ENCODE measurements around the gene OLFML2B.

OLFML2B gene

DNA sequence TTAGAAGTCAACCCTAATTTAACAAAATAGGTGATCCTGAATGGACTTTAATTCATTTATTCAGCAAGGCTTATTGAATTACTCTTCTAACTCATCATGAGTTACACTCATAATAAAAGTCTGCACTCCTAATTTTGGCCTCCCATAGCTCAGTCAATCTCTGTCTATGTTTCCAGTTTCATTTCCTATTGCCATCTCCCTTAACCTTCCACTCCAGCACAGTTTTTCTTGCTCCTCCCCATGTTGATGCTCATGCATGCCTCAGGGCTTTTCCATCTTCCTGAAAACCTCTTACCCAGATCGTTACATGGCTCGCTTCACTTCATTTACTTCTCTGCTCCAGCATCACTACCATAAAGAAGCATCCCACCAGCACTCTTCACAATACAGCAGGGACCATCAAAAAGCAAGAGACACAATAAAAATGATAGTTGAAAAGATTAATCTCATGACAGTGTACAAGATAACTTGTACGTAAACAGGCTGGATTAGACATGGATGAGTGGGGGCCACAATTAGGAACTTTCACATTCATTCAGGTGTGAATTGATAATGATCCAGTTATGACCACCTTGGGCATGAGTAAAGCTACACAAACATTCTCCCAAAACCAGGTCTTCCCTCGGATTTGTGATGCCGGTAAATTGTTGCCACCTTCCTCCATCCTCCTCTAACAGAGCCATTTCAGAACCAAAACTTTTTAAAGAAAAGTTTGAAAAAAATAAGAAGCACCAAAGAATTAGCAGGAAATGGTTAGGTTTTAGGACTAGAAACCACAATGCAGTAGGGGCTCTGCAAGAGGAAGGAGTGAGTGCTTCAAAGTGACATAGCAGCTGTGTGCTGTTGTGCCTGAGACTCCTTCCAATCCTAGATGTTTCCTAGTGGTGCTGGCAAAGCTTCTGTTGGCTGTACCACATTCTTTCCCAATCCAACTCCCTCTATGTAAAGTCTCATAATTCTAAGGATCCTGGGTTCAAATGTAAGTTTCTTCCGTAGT, 89.8 kb downstream of the OLFML2B start:
- DNase-seq (ENCODE audit: low read depth): no peak
- in situ Hi-C loops (cut with HindIII; ENCODE audit: low sequenced_read_pairs): no loop called here
- no peak overlapping the region for H3K4me3 ChIP-seq (ENCODE audit: low read depth, low read length)
- TF ChIP-seq, protein P1, sequence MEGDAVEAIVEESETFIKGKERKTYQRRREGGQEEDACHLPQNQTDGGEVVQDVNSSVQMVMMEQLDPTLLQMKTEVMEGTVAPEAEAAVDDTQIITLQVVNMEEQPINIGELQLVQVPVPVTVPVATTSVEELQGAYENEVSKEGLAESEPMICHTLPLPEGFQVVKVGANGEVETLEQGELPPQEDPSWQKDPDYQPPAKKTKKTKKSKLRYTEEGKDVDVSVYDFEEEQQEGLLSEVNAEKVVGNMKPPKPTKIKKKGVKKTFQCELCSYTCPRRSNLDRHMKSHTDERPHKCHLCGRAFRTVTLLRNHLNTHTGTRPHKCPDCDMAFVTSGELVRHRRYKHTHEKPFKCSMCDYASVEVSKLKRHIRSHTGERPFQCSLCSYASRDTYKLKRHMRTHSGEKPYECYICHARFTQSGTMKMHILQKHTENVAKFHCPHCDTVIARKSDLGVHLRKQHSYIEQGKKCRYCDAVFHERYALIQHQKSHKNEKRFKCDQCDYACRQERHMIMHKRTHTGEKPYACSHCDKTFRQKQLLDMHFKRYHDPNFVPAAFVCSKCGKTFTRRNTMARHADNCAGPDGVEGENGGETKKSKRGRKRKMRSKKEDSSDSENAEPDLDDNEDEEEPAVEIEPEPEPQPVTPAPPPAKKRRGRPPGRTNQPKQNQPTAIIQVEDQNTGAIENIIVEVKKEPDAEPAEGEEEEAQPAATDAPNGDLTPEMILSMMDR (IDR thresholded peaks at IDR 0.05; ENCODE audit: low read depth, low read length, missing control alignments): no peak

Data from astrocyte of the cerebellum (primary cell).